Fibroblast of the aortic adventitia (primary cell): ENCODE data around the gene FAM83E. TPM values are rescaled to one million over a fixed set of nuclear protein-coding genes. Genes with fewer than 3 reads are reported as not detected.

Experiments
- DNase-seq: peaks from one replicate; pipeline ENCODE4 v3.0.0-alpha.2; 2010; ENCODE audit warnings: low read depth
- H3K4me3 ChIP-seq: 2 replicates; pipeline ENCODE4 v1.5.1; 2011; ENCODE audit warnings: low read depth, mild to moderate bottlenecking, control low read depth, low read length, moderate library complexity
- total RNA-seq: library from RNA; depleted of rRNA; stranded (reverse); fragments of >200 nt; gene quantifications from 2 replicates; pipeline ENCODE4 v1.2.3, GENCODE V29; 2012; ENCODE audit warnings: low replicate concordance
- TF ChIP-seq, protein P1 (sequence below): IDR thresholded peaks from 2 replicates; pipeline ENCODE4 v1.5.1; 2011; ENCODE audit warnings: mild to moderate bottlenecking, low read length, control low read depth, inconsistent platforms; ENCODE audit not compliant: insufficient read depth

FAM83E gene
- total RNA-seq, 1 donor, result 0.18 TPM

DNA sequence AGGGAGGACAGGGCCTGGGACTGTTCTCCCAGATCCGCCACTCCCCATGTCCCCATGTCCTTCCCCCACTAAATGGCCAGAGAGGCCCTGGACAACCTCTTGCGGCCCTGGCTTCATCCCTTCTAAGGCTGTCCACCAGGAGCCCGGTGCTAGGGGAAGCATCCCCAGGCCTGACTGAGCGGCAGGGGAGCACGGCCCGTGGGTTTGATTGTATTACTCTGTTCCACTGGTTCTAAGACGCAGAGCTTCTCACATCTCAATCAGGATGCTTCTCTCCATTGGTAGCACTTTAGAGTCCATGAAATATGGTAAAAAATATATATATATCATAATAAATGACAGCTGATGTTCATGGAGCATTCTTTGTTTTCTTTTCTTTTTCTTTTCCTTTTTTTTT is 7.5 kb downstream of the FAM83E start:
- no peak for DNase-seq
- TF ChIP-seq, protein P1, sequence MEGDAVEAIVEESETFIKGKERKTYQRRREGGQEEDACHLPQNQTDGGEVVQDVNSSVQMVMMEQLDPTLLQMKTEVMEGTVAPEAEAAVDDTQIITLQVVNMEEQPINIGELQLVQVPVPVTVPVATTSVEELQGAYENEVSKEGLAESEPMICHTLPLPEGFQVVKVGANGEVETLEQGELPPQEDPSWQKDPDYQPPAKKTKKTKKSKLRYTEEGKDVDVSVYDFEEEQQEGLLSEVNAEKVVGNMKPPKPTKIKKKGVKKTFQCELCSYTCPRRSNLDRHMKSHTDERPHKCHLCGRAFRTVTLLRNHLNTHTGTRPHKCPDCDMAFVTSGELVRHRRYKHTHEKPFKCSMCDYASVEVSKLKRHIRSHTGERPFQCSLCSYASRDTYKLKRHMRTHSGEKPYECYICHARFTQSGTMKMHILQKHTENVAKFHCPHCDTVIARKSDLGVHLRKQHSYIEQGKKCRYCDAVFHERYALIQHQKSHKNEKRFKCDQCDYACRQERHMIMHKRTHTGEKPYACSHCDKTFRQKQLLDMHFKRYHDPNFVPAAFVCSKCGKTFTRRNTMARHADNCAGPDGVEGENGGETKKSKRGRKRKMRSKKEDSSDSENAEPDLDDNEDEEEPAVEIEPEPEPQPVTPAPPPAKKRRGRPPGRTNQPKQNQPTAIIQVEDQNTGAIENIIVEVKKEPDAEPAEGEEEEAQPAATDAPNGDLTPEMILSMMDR, result no peak
- H3K4me3 ChIP-seq, result no peak overlapping the region

DNA sequence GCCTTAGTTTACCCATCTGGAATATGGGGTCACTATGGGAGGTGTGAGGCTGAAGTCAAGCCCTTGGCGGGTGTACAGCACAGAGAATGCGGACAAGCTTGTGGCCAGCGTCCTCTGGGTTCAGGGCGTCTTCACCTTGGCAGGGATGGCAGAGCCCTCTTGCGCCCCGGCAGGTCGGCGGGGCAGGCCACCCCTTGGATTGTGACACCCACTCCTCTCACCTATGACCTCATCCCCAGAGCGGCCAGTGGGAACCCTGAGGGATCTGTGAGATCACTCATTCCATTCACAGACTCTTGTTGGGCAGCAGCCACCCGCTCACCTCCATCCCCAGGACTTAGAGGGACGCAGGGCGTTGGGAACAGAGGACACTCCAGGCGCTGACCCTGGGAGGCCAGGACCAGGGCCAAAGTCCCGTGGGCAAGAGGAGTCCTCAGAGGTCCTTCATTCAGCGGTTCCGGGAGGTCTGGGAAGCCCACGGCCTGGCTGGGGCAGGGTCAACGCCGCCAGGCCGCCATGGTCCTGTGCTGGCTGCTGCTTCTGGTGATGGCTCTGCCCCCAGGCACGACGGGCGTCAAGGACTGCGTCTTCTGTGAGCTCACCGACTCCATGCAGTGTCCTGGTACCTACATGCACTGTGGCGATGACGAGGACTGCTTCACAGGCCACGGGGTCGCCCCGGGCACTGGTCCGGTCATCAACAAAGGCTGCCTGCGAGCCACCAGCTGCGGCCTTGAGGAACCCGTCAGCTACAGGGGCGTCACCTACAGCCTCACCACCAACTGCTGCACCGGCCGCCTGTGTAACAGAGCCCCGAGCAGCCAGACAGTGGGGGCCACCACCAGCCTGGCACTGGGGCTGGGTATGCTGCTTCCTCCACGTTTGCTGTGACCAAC is 8.2 kb downstream of the FAM83E start, which contains the start of gene SPACA4:
Gene SPACA4, plus strand, starts transcription at position 280 of the 896 bp plus-strand sequence. Its CDS starts 237 bp downstream, at position 517.
- TF ChIP-seq, protein P1, result no peak
- no peak within 1 kb of the TSS for H3K4me3 ChIP-seq
- no peak for DNase-seq

DNA sequence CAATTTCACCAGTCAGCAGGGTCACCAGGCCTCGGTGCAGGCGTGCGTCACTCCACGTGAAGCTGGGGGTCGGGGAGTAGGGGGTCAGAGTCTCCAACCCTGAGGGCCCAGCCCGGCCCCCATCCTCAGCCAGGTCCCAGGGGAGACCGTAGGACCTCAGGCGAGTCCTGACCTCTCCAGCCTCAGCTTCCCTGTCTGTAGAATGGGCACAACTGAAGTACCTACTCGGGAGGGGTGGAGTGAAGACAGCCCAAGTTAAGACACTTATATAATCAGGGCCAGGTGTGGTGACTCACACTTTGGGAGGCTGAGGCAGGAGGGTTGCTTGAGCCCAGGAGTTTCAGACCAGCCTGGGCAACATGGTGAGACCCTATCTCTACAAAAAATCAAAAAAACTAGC is 11.0 kb downstream of the FAM83E start:
- no peak for DNase-seq
- TF ChIP-seq, protein P1, result no peak

DNA sequence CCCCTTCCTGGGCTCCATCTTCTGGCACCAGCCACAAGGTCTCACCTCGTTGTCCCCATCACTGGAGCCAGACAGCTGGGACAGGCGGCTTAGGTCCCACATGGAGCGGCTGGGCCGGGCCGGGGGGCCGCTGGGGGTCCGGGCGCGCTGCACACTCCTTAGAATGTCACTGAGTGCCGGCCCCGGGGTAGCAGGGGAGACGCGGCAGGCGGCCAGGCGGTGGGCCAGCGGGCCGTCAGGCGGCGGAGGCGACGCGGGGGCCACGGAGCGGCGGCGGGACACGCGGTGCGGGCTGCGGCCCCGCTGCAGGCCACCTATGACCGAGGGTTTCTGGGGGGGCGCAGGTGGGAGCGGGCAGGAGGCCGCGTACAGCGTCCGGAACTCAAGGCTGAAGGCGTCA is 11.4 kb downstream of the FAM83E start:
- DNase-seq, result no peak
- TF ChIP-seq, protein P1, result no peak
- no peak overlapping the region for H3K4me3 ChIP-seq

More for the DNA sequence above, 11.0 kb downstream of the FAM83E start:
- no peak overlapping the region for H3K4me3 ChIP-seq

DNA sequence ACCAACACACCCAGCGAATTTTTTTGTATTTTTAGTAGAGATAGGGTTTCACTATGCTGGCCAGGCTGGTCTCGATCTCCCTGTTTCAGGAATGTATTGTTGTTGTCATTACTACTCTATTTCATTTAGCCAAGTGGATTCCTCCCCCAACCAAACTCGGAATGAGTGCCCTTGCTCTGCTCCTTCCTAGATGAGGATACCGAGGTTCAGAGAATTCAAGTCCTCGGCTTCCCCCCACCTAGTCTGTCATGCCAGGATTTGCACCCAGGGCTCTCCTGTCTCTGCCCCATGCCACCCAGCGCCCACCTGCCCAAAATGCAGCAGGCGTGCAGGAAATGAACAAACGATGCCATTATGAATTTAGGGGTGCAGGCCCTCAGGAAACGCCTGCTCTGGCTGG is 11.9 kb downstream of the FAM83E start:
- no peak overlapping the region for H3K4me3 ChIP-seq
- no peak for DNase-seq
- TF ChIP-seq, protein P1, result no peak

DNA sequence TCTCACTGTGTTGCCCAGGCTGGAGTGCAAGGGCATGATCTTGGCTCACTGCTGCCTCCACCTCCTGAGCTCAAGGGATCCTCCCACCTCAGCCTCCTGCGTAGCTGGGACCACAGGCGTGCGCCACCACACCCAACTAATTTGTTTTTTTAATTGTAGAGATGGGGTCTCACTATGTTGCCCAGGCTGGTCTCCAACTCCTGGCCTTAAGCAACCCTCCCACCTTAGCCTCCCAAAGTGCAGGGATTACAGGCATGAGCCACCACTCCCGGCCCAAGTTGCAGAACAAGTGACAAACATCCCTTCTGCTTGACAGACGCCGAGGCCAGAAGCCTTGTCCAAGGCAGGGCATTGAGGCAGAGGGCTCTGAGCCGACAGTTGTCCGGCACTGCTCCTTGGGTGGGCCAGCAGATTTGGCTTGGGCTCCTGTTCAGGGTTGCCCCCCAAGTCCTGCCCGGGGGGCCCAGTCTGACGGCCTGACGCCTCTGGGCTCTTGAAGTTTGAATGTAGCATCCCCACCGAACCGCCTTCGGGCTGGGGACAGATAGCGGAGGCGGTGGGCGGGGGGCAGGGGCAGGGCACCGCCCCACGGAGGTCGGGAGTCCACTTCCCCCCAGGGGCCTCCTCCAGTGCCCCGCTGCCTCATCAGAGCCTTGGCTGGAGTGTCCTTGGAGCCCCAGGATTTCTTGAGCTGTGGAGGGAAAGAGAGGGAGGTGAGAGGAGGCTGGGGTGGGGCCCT is 14.0 kb downstream of the FAM83E start:
- TF ChIP-seq, protein P1, result no peak
- no peak for DNase-seq
- H3K4me3 ChIP-seq, result no peak overlapping the region
